H9 (cell line): ENCODE data around the gene BCAS3. TPM values are rescaled to one million over a fixed set of nuclear protein-coding genes. Genes with fewer than 3 reads are reported as not detected.
A peak's percentile ranks its signal among the peaks of the same experiment; 100 is the strongest.

ENCODE experiments used
- DNase-seq: peaks from one replicate; pipeline ENCODE4 v3.0.0-alpha.2; 2017
- H2AFZ ChIP-seq: one replicate; pipeline ENCODE4 v1.6.1; 2013; ENCODE audit warnings: mild to moderate bottlenecking, low read length, control low read depth, moderate library complexity
- H2AK5ac ChIP-seq: 2 replicates; pipeline ENCODE4 v1.6.1; 2013; ENCODE audit warnings: low read length, control low read depth, mixed read lengths; ENCODE audit not compliant: insufficient read length
- H2BK120ac ChIP-seq: one replicate; pipeline ENCODE4 v1.6.1; 2013; ENCODE audit warnings: low read depth, mild to moderate bottlenecking, low read length, control low read depth, inconsistent platforms; ENCODE audit not compliant: poor library complexity, severe bottlenecking
- H2BK12ac ChIP-seq: 2 replicates; pipeline ENCODE4 v1.6.1; 2013; ENCODE audit warnings: low read length, control low read depth, mixed read lengths, low read depth; ENCODE audit not compliant: insufficient read length
- H2BK15ac ChIP-seq: 2 replicates; pipeline ENCODE4 v1.6.1; 2013; ENCODE audit warnings: low read depth, low read length, control low read depth
- H2BK20ac ChIP-seq: one replicate; pipeline ENCODE4 v1.6.1; 2013; ENCODE audit warnings: low read depth, mild to moderate bottlenecking, low read length, control low read depth, inconsistent platforms; ENCODE audit not compliant: poor library complexity, severe bottlenecking
- H2BK5ac ChIP-seq: 2 replicates; pipeline ENCODE4 v1.6.1; 2013; ENCODE audit warnings: low read length, control low read depth, mixed read lengths; ENCODE audit not compliant: insufficient read length
- H3K14ac ChIP-seq: 2 replicates; pipeline ENCODE4 v1.6.1; 2013; ENCODE audit warnings: low read length, control low read depth; ENCODE audit not compliant: insufficient read depth
- H3K18ac ChIP-seq: 2 replicates; pipeline ENCODE4 v1.6.1; 2013; ENCODE audit warnings: low read depth, mild to moderate bottlenecking, mixed read lengths, low read length, control low read depth; ENCODE audit not compliant: insufficient read length
- H3K23ac ChIP-seq: 2 replicates; pipeline ENCODE4 v1.6.1; 2013; ENCODE audit warnings: low read length, control low read depth, mixed read lengths, low read depth; ENCODE audit not compliant: insufficient read length
- H3K23me2 ChIP-seq: 2 replicates; pipeline ENCODE4 v1.6.1; 2013; ENCODE audit warnings: low read depth, mild to moderate bottlenecking, mixed read lengths, low read length, control low read depth; ENCODE audit not compliant: insufficient read length, poor library complexity, severe bottlenecking
- H3K27ac ChIP-seq: 2 replicates; pipeline ENCODE4 v1.5.1; 2013; ENCODE audit warnings: low read length, control low read depth, mixed read lengths, low read depth; ENCODE audit not compliant: insufficient read length
- H3K27me3 ChIP-seq: 2 replicates; pipeline ENCODE4 v1.6.1; 2013; ENCODE audit warnings: low read length, control low read depth, inconsistent platforms; ENCODE audit not compliant: insufficient read depth
- H3K4ac ChIP-seq: 2 replicates; pipeline ENCODE4 v1.6.1; 2013; ENCODE audit warnings: low read depth, mild to moderate bottlenecking, control low read depth, inconsistent platforms, low read length, moderate library complexity
- H3K4me1 ChIP-seq: 2 replicates; pipeline ENCODE4 v1.6.1; 2013; ENCODE audit warnings: low read length, control low read depth, inconsistent platforms; ENCODE audit not compliant: insufficient read depth
- H3K4me2 ChIP-seq: 2 replicates; pipeline ENCODE4 v1.6.1; 2013; ENCODE audit warnings: low read length, control low read depth, mixed read lengths; ENCODE audit not compliant: insufficient read length, insufficient read depth
- H3K56ac ChIP-seq: 2 replicates; pipeline ENCODE4 v1.6.1; 2013; ENCODE audit warnings: low read depth, mild to moderate bottlenecking, mixed read lengths, low read length, control low read depth; ENCODE audit not compliant: insufficient read length
- H3K79me1 ChIP-seq: 2 replicates; pipeline ENCODE4 v1.6.1; 2013; ENCODE audit warnings: low read depth, mild to moderate bottlenecking, moderate library complexity, low read length, control low read depth, inconsistent platforms; ENCODE audit not compliant: insufficient read depth, poor library complexity, severe bottlenecking
- H3K79me2 ChIP-seq: 2 replicates; pipeline ENCODE4 v1.6.1; 2013; ENCODE audit warnings: low read length, control low read depth, inconsistent platforms; ENCODE audit not compliant: insufficient read depth
- H3K9ac ChIP-seq: 2 replicates; pipeline ENCODE4 v1.6.1; 2013; ENCODE audit warnings: low read length, control low read depth, mixed read lengths; ENCODE audit not compliant: insufficient read length; ENCODE audit errors: extremely low read depth
- H3K9me3 ChIP-seq: one replicate; pipeline ENCODE4 v1.6.1; 2013; ENCODE audit warnings: low read depth, low read length, inconsistent platforms; ENCODE audit not compliant: control insufficient read depth
- H3T11ph ChIP-seq: one replicate; pipeline ENCODE4 v1.6.1; 2013; ENCODE audit warnings: mild to moderate bottlenecking, low read length, control low read depth, inconsistent platforms
- H4K20me1 ChIP-seq: one replicate; pipeline ENCODE4 v1.6.1; 2013; ENCODE audit not compliant: control insufficient read depth, insufficient read length, insufficient read depth
- H4K5ac ChIP-seq: 2 replicates; pipeline ENCODE4 v1.6.1; 2013; ENCODE audit warnings: low read depth, mild to moderate bottlenecking, mixed read lengths, low read length, control low read depth; ENCODE audit not compliant: insufficient read length
- H4K8ac ChIP-seq: replicated peaks from 2 replicates; pipeline ENCODE4 v1.6.1; 2013; ENCODE audit warnings: low read length, control low read depth, mixed read lengths, low read depth; ENCODE audit not compliant: insufficient read length
- H4K91ac ChIP-seq: 2 replicates; pipeline ENCODE4 v1.6.1; 2013; ENCODE audit warnings: low read depth, mild to moderate bottlenecking, moderate library complexity, mixed read lengths, low read length, control low read depth; ENCODE audit not compliant: insufficient read length
- H3K27ac Mint-ChIP-seq, 3 experiments: 2 replicates in 2 of 3; 3 replicates in 1 of 3; pipeline ENCODE4 v1.8.0; 2020 to 2021; ENCODE audit warnings: mixed read lengths in 3 of 3, mild to moderate bottlenecking in 1 of 3, moderate library complexity in 1 of 3
- H3K27me3 Mint-ChIP-seq: 2 replicates; pipeline ENCODE4 v1.8.0; 2021; ENCODE audit warnings: low read depth, mild to moderate bottlenecking, moderate library complexity, mixed read lengths
- H3K36me3 Mint-ChIP-seq, 3 experiments: 2 replicates in 2 of 3; 3 replicates in 1 of 3; pipeline ENCODE4 v1.8.0; 2020 to 2021; ENCODE audit warnings: low read depth in 3 of 3, mixed read lengths in 3 of 3; ENCODE audit not compliant: insufficient read depth in 1 of 3
- H3K4me1 Mint-ChIP-seq, 2 experiments: 2 replicates each; pipeline ENCODE4 v1.8.0; 2020; ENCODE audit warnings: mixed read lengths in 2 of 2
- H3K4me3 Mint-ChIP-seq, 2 experiments: 2 replicates in 1 of 2; 3 replicates in 1 of 2; pipeline ENCODE4 v1.8.0; 2020 to 2021; ENCODE audit warnings: mild to moderate bottlenecking in 2 of 2, mixed read lengths in 2 of 2, moderate library complexity in 1 of 2
- H3K9me3 Mint-ChIP-seq, 2 experiments: 2 replicates in 1 of 2; 3 replicates in 1 of 2; pipeline ENCODE4 v1.8.0; 2020; ENCODE audit warnings: mild to moderate bottlenecking in 2 of 2, mixed read lengths in 2 of 2, moderate library complexity in 1 of 2
- WGBS: extraction: QIAGEN DNeasy Blood & Tissue Kit; methylation state at CpG from one replicate; pipeline ENCODE4 v1.1.7; 2013; ENCODE audit warnings: missing lambda C conversion rate, low lambda C conversion rate, mixed read lengths; ENCODE audit not compliant: insufficient read length; ENCODE audit errors: extremely low coverage; 5-methylcytosine and 5-hydroxymethylcytosine counted together
- total RNA-seq: library from RNA; stranded (reverse); gene quantifications from 2 replicates; pipeline ENCODE4 v1.2.1, GENCODE V29; 2021
- TF ChIP-seq, protein P1 (sequence below): fragments of 200-600 bp; sonication (generic); conservative IDR thresholded peaks from 3 replicates; pipeline ENCODE4 v1.8.0; 2021; ENCODE audit warnings: antibody characterized with exemption, mild to moderate bottlenecking

The BCAS3 gene
- total RNA-seq, 1 experiment from 2014 or later, result 22.4 TPM

DNA sequence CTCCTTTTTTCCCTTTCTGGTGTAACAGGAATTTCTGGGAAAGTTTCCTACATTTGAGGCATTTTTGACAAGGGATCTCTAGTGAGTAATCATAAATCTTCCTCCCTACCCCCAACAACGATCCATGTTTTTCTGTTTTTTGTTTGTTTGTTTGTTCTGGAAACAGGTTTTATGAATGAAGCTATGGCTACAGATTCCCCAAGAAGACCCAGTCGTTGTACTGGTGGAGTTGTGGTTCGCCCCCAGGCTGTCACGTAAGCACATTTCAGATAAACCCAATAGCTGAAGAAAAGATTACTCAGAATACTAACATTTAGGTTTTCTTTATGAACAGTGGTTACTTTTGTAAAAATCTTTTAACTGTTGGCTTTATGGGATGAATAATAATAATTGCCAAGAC, 1.6 kb downstream of the BCAS3 start:
- no CpG with 5 or more reads among the region's 4 CpGs for WGBS
- peaks cover 9 to 13% of the 10 kb centered on the region in 2 experiments for H3K4me1 Mint-ChIP-seq

More for the DNA sequence above, 1.6 kb downstream of the BCAS3 start:
- Histone ChIP-seq H2BK12ac (no peak overlapping the region), H3K27me3 (no peaks in the 10 kb centered on the region), H3K79me2 (no peaks in the 10 kb centered on the region), H3K23me2 (peaks cover 9% of the 10 kb centered on the region), H4K91ac (no peak overlapping the region), H2BK20ac (no peak overlapping the region), H3K14ac (no peak overlapping the region), H3K23ac (no peak overlapping the region), H3K9ac (no peak overlapping the region), H2AFZ (no peak overlapping the region), H3K4me1 (no peaks in the 10 kb centered on the region), H3K27ac (no peak overlapping the region), H4K8ac (no peak overlapping the region), H2BK5ac (no peak overlapping the region), H3K4me2 (no peak overlapping the region), H4K5ac (no peak overlapping the region), H2BK120ac (no peak overlapping the region), H4K20me1 (no peaks in the 10 kb centered on the region), H3K4ac (no peak overlapping the region), H3K18ac (no peak overlapping the region), H3K56ac (no peak overlapping the region), H3K79me1 (no peaks in the 10 kb centered on the region), H2AK5ac (no peak overlapping the region), H3T11ph (no peak overlapping the region), H3K9me3 (no peaks in the 10 kb centered on the region), H2BK15ac (no peak overlapping the region)
- H3K4me3 Mint-ChIP-seq, result peak overlapping the region; percentile 27 to 33; a peak in 2 of 5 replicates
- H3K36me3 Mint-ChIP-seq, result no peaks in the 10 kb centered on the region
- TF ChIP-seq, protein P1, sequence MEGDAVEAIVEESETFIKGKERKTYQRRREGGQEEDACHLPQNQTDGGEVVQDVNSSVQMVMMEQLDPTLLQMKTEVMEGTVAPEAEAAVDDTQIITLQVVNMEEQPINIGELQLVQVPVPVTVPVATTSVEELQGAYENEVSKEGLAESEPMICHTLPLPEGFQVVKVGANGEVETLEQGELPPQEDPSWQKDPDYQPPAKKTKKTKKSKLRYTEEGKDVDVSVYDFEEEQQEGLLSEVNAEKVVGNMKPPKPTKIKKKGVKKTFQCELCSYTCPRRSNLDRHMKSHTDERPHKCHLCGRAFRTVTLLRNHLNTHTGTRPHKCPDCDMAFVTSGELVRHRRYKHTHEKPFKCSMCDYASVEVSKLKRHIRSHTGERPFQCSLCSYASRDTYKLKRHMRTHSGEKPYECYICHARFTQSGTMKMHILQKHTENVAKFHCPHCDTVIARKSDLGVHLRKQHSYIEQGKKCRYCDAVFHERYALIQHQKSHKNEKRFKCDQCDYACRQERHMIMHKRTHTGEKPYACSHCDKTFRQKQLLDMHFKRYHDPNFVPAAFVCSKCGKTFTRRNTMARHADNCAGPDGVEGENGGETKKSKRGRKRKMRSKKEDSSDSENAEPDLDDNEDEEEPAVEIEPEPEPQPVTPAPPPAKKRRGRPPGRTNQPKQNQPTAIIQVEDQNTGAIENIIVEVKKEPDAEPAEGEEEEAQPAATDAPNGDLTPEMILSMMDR, result no peak
- peaks cover 0 to under 1% of the 10 kb centered on the region in 2 experiments; a peak in 2 of 5 replicates for H3K9me3 Mint-ChIP-seq
- H3K27me3 Mint-ChIP-seq, result no peaks in the 10 kb centered on the region
- H3K27ac Mint-ChIP-seq, result no peak overlapping the region
- DNase-seq, result no peak
